ENCODE measurements around the gene TRDN. TPM values are rescaled to one million over a fixed set of nuclear protein-coding genes. Genes with fewer than 3 reads are reported as not detected.
"Not testable (repeated sequence)": the region's sequence is repeated elsewhere in the genome, so short reads cannot be mapped to it uniquely, and the experiment has no call there.

TRDN gene
- total and polyA plus RNA-seq, 3 donors from 2014 or later: 2.8 to 3.7 (median 3.2) TPM

DNA sequence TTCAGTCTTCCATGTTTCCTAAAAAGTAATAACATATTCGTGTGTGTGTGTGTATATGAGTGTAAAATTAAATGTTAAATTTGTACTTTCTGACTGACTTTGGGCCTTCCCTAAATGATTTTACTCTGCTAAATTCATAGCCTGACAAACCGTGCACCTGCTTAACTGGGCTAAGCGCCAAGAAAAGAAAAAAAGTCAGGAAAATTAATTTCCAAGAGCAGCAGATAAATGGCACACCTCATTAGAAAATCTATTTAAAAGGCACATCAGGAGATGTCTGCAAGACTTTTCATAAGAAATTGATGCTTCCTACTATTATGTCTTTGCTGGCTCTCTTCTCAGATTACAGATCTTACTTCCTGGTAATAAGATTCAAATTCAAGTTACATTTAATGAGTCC, 72.4 kb downstream of the TRDN start:
- Histone ChIP-seq H3K4me3 (no peak overlapping the region), H3K4me1 (no peaks in the 10 kb centered on the region), H3K27me3 (no peaks in the 10 kb centered on the region), H3K36me3 (ENCODE audit: low read depth, missing control alignments) (no peaks in the 10 kb centered on the region), H3K27ac (no peak overlapping the region), H3K9me3 (no peaks in the 10 kb centered on the region)
- intact Hi-C loops (cut with DNase I; ENCODE audit: low total_unique reads): no loop called here
- no peak for TF ChIP-seq POLR2A (IDR thresholded peaks at IDR 0.05)
- TF ChIP-seq, protein P1, sequence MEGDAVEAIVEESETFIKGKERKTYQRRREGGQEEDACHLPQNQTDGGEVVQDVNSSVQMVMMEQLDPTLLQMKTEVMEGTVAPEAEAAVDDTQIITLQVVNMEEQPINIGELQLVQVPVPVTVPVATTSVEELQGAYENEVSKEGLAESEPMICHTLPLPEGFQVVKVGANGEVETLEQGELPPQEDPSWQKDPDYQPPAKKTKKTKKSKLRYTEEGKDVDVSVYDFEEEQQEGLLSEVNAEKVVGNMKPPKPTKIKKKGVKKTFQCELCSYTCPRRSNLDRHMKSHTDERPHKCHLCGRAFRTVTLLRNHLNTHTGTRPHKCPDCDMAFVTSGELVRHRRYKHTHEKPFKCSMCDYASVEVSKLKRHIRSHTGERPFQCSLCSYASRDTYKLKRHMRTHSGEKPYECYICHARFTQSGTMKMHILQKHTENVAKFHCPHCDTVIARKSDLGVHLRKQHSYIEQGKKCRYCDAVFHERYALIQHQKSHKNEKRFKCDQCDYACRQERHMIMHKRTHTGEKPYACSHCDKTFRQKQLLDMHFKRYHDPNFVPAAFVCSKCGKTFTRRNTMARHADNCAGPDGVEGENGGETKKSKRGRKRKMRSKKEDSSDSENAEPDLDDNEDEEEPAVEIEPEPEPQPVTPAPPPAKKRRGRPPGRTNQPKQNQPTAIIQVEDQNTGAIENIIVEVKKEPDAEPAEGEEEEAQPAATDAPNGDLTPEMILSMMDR (IDR thresholded peaks at IDR 0.05): no peak
- DNase-seq: no peak
- 40 to 57% methylated on average over 3 of the region's 3 CpGs for WGBS, 2 donors

DNA sequence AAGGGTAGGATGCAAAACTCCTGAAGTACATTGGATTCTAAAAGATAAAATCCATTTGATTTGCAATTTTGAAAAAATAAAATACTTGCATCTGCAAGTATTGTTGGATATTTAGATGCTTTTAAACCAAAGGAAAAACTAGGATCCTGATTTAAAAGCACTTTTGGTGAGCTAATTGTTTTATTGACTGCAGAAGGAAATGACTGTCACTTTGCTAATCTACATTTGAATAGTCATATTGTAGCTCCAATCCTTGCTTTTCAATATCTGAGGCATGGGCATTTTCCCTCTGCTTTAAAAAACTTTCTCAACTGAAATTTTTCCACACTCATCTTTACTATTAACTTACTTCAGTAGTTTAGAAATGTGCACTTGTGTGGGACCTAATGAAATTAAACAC, 74.1 kb downstream of the TRDN start:
- DNase-seq: no peak
- no peak overlapping the region for H3K4me3 ChIP-seq
- H3K36me3 ChIP-seq (ENCODE audit: low read depth, missing control alignments): no peaks in the 10 kb centered on the region
- intact Hi-C loops (cut with DNase I; ENCODE audit: low total_unique reads): no loop called here
- no peak overlapping the region for H3K27ac ChIP-seq
- no peaks in the 10 kb centered on the region for H3K4me1 ChIP-seq
- no peaks in the 10 kb centered on the region for H3K9me3 ChIP-seq
- no peaks in the 10 kb centered on the region for H3K27me3 ChIP-seq
- TF ChIP-seq, protein P1 (IDR thresholded peaks at IDR 0.05): no peak
- TF ChIP-seq POLR2A (IDR thresholded peaks at IDR 0.05): no peak

DNA sequence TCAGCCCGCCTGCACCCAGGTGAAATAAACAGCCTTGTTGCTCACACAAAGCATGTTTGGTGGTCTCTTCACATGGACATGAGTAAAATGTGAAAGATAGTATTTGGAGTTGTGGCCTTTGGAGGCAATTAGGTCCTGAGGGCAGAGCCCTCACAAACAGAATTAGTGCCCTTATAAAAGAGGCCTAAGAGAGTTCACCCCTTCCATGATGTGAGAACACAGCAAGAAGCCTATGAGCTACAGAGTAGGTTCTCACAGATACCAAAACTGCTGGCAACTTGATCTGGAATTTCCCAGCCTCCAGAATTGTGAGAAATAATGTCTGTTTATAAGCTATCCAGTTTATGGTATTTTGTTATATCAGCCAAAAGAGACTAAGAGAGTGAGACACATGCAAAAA, 74.5 kb downstream of the TRDN start:
- H3K4me1 ChIP-seq: no peaks in the 10 kb centered on the region
- H3K36me3 ChIP-seq (ENCODE audit: low read depth, missing control alignments): no peaks in the 10 kb centered on the region
- no peak for TF ChIP-seq POLR2A (IDR thresholded peaks at IDR 0.05)
- TF ChIP-seq, protein P1 (IDR thresholded peaks at IDR 0.05): no peak
- H3K4me3 ChIP-seq: no peak overlapping the region
- H3K27ac ChIP-seq: no peak overlapping the region
- 100% methylated on average over 1 of the region's 1 CpG for WGBS, 2 donors
- H3K27me3 ChIP-seq: no peaks in the 10 kb centered on the region
- intact Hi-C loops (cut with DNase I; ENCODE audit: low total_unique reads): no loop called here
- no peak for DNase-seq
- H3K9me3 ChIP-seq: no peaks in the 10 kb centered on the region

DNA sequence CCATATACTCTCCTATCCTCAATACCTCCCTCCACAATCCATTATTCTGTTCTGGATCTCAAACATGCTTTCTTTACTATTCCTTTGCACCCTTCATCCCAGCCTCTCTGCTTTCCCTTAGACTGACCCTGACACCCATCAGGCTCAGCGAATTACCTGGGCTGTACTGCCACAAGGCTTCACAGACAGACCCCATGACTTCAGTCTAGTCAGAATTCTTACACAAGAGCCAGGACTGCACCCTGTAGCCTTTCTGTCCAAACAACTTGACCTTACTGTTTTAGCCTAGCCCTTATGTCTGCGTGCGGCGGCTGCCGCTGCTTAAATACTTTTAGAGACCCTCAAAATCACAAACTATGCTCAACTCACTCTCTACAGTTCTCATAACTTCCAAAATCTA, 76.9 kb downstream of the TRDN start:
- H3K27me3 ChIP-seq; DNase-seq; intact Hi-C loops (cut with DNase I; ENCODE audit: low total_unique reads); H3K4me1 ChIP-seq; H3K36me3 ChIP-seq (ENCODE audit: low read depth, missing control alignments); H3K27ac ChIP-seq; H3K9me3 ChIP-seq; H3K4me3 ChIP-seq: not testable (repeated sequence)
- 94 to 96% methylated on average over 5 of the region's 5 CpGs for WGBS, 2 donors

DNA sequence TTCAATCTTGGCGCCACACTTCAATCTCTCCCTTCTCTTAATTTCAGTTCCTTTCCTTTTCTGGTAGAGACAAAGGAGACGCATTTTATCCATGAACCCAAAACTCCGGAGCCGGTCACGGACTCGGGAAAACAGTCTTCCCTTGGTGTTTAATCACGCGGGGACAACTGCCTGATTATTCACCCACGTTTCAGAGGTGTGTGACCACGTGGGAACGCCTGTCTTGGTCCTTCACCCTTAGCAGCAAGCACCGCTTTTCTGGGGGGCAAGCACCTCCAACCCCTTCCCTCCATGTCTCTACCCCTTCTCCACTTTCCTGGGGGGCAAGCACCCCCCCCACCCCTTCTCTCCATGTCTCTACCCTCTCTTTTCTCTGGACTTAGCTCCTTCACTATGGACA, 79.3 kb downstream of the TRDN start:
- H3K36me3 ChIP-seq (ENCODE audit: low read depth, missing control alignments); H3K4me3 ChIP-seq; DNase-seq; H3K27me3 ChIP-seq; H3K4me1 ChIP-seq; H3K27ac ChIP-seq; H3K9me3 ChIP-seq; intact Hi-C loops (cut with DNase I; ENCODE audit: low total_unique reads): not testable (repeated sequence)
- WGBS, 2 donors: 92 to 94% methylated on average over 12 of the region's 12 CpGs

DNA sequence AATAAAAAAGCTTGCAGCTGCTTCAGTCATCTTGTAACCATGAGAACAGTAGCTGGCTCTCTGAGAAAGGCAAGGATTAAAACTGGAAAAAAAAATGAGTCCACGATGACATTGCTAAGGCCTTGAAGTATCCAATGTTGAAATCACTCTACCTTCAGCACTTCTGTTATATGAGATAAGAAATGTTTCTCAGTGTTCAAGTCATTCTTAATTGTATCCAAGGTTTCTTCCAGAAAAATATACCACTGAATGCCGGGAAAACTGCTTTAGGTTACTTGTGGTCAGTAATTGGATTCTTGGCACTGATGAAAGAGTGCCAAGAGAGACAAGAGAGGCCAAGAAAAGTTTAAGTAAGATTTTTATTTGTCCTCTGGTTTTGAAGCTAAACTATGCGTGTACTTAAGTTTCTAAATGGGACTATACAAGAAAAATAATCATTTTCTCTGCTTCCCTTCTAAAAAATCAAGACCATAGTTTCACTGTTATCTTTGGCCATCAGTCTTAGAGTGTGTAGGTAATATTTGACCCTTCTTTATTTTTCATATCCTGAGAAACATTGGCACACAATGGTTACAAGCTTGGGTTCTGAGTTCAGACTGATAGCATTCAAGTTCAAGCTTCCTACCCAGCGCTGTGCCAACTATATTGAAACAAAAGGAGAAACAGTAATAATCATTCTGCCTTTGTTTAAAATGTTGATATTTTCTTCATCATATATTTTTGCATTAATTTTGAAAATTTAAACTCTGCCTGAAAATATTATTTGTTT, 84.6 kb downstream of the TRDN start:
- no peak for DNase-seq
- H3K4me3 ChIP-seq: no peak overlapping the region
- H3K27me3 ChIP-seq: no peaks in the 10 kb centered on the region
- peak overlapping the region; percentile 8 to 33 for H3K27ac ChIP-seq
- no peaks in the 10 kb centered on the region for H3K4me1 ChIP-seq
- TF ChIP-seq, protein P1 (IDR thresholded peaks at IDR 0.05): no peak
- TF ChIP-seq POLR2A (IDR thresholded peaks at IDR 0.05): no peak
- H3K36me3 ChIP-seq (ENCODE audit: low read depth, missing control alignments): no peaks in the 10 kb centered on the region
- no peaks in the 10 kb centered on the region for H3K9me3 ChIP-seq
- 35 to 37% methylated on average over 4 of the region's 4 CpGs for WGBS, 2 donors
- intact Hi-C loops (cut with DNase I; ENCODE audit: low total_unique reads): no loop called here

Measured in testis (tissue), 3 donors.